Spleen (tissue), 11 donors: ENCODE measurements around the gene GATA2. TPM values are rescaled to one million over a fixed set of nuclear protein-coding genes. Genes with fewer than 3 reads are reported as not detected.

Source experiments
- DNase-seq: peaks from one replicate; pipeline ENCODE4 v3.0.0-alpha.2; 2020
- H3K27ac ChIP-seq, 8 donors: fragments of 200-600 bp; sonication (generic) in 7 of 8; 1 replicate in 4 of 8; 2 replicates in 4 of 8; pipeline versions ENCODE4 v1.5.0 to v1.8.0; 2016 to 2021; ENCODE audit warnings: inconsistent platforms in 4 of 8, mild to moderate bottlenecking in 4 of 8, moderate library complexity in 1 of 8
- H3K27me3 ChIP-seq, 7 donors: fragments of 200-600 bp; sonication (generic) in 6 of 7; replicated peaks in 1 of 7; 1 replicate in 4 of 7; 2 replicates in 3 of 7; pipeline versions ENCODE4 v1.5.0 to v1.8.0; 2016 to 2021; ENCODE audit warnings: inconsistent platforms in 3 of 7, mild to moderate bottlenecking in 1 of 7
- H3K36me3 ChIP-seq, 6 donors: fragments of 200-600 bp; sonication (generic) in 5 of 6; 1 replicate in 4 of 6; 2 replicates in 2 of 6; pipeline versions ENCODE4 v1.5.0 to v1.8.0; 2016 to 2021; ENCODE audit warnings: inconsistent platforms in 2 of 6
- H3K4me1 ChIP-seq, 6 donors: fragments of 200-600 bp; sonication (generic) in 5 of 6; 1 replicate in 3 of 6; 2 replicates in 3 of 6; pipeline versions ENCODE4 v1.5.0 to v1.8.0; 2016 to 2021; ENCODE audit warnings: inconsistent platforms in 3 of 6
- H3K4me3 ChIP-seq, 8 donors: fragments of 200-600 bp; sonication (generic) in 7 of 8; 1 replicate in 4 of 8; 2 replicates in 4 of 8; pipeline versions ENCODE4 v1.5.0 to v1.8.0; 2016 to 2021; ENCODE audit warnings: inconsistent platforms in 4 of 8, mild to moderate bottlenecking in 4 of 8, moderate library complexity in 2 of 8
- H3K9me3 ChIP-seq, 8 donors: fragments of 200-600 bp; sonication (generic) in 7 of 8; 1 replicate in 4 of 8; 2 replicates in 4 of 8; pipeline versions ENCODE4 v1.5.0 to v1.8.0; 2016 to 2021; ENCODE audit warnings: inconsistent platforms in 4 of 8
- CTCF ChIP-seq, 11 experiments: fragments of 200-600 bp in 7 of 11; fragments of 450-650 bp in 4 of 11; sonication (generic) in 4 of 11; IDR thresholded peaks in 8 of 11; conservative IDR thresholded peaks in 3 of 11; 1 replicate in 7 of 11; 2 replicates in 4 of 11; pipeline versions ENCODE4 v1.4.0 to v1.8.0; 2016 to 2021; ENCODE audit warnings: antibody characterized with exemption in 11 of 11, inconsistent platforms in 4 of 11, mild to moderate bottlenecking in 1 of 11
- POLR2A ChIP-seq, 3 donors: fragments of 450-650 bp; IDR thresholded peaks; one replicate each; pipeline ENCODE4 v1.5.1; 2017; ENCODE audit warnings: antibody characterized with exemption in 3 of 3, mild to moderate bottlenecking in 1 of 3
- POLR2AphosphoS5 ChIP-seq, 3 donors: sonication (generic); formaldehyde crosslinking; IDR thresholded peaks; one replicate each; pipeline ENCODE4 v1.5.1; 2017; ENCODE audit warnings: antibody characterized with exemption in 3 of 3
- WGBS, 5 donors: extraction: QIAGEN DNeasy Blood & Tissue Kit in 3 of 5; methylation state at CpG; one replicate each; pipeline versions ENCODE4 v1.1.5 to v1.1.7; 2013 to 2018; 5-methylcytosine and 5-hydroxymethylcytosine counted together
- intact Hi-C: fragments of 100-400 bp; cut with DNase I; formaldehyde crosslinking; loops from one replicate; pipeline ENCODE4 v1.15.0; 2023; ENCODE audit warnings: low total_unique reads
- polyA plus RNA-seq, 3 donors: library from polyadenylated mRNA; stranded (reverse); fragments of 200-250 nt; gene quantifications; one replicate each; pipeline ENCODE4 v1.2.1, GENCODE V29; 2013
- total RNA-seq, 7 donors: library from RNA; depleted of rRNA in 3 of 7; stranded (reverse); fragments of >200 nt in 3 of 7; fragmentation: NEBNext Ultra II Directional in 4 of 7; extraction: Animal tissue kit (Norgen Biotek cat#: 25700) in 4 of 7; gene quantifications; one replicate each; pipeline versions ENCODE4 v1.1.0 to v1.2.1, GENCODE V29; 2016 to 2021
- donor health status: healthy with polysubstance abuse.
- donor health status: DM: no; HTN: no; CAD: no; lungs with moderate emphysema.
- donor health status: DM: no; HTN: no; CAD: no.
- donor health status: Bipolar disorder and iron deficiency.
- donor health status: healthy.
- donor health status: DM: no; HTN: no; CAD: no.
- donor health status: DM: yes; HTN: yes; CAD: no.

GATA2 gene
- total and polyA plus RNA-seq, 10 donors: 2.2 to 28.6 (median 17.0) TPM

DNA sequence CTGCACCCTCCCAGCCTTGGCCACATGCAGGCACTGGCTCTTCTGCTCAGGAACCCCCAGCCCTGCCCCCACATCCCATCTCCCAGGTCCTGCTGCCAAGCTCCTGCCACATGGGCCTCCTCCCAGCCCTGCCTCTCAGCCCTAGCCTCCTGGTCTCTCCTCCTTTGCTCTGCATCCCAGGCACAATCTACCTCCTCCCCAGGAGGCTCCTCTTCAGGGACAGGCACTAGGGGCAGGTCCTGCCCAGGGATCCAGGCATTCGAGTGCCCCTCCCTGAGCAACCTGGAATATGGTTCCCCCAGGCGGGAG, 38.7 kb downstream of the GATA2 start:
- H3K4me1 ChIP-seq: peaks cover 0 to 5% (median 0%) of the 10 kb centered on the region in 6 donors
- 69 to 100% (median 93%) methylated on average over 2 of the region's 2 CpGs for WGBS, 5 donors
- H3K4me3 ChIP-seq: no peak overlapping the region
- no peak overlapping the region for H3K27ac ChIP-seq
- no peaks in the 10 kb centered on the region for H3K36me3 ChIP-seq
- no peak for TF ChIP-seq POLR2AphosphoS5 (IDR thresholded peaks at IDR 0.05)
- no peak for TF ChIP-seq POLR2A (IDR thresholded peaks at IDR 0.05)
- no peak for TF ChIP-seq CTCF (IDR thresholded peaks at IDR 0.05 in 8 of 11, conservative IDR thresholded peaks at IDR 0.05 in 3 of 11)
- intact Hi-C loops: no loop called here
- no peak for DNase-seq
- peaks cover 0 to 58% (median 4%) of the 10 kb centered on the region in 7 donors for H3K27me3 ChIP-seq
- H3K9me3 ChIP-seq: no peaks in the 10 kb centered on the region

DNA sequence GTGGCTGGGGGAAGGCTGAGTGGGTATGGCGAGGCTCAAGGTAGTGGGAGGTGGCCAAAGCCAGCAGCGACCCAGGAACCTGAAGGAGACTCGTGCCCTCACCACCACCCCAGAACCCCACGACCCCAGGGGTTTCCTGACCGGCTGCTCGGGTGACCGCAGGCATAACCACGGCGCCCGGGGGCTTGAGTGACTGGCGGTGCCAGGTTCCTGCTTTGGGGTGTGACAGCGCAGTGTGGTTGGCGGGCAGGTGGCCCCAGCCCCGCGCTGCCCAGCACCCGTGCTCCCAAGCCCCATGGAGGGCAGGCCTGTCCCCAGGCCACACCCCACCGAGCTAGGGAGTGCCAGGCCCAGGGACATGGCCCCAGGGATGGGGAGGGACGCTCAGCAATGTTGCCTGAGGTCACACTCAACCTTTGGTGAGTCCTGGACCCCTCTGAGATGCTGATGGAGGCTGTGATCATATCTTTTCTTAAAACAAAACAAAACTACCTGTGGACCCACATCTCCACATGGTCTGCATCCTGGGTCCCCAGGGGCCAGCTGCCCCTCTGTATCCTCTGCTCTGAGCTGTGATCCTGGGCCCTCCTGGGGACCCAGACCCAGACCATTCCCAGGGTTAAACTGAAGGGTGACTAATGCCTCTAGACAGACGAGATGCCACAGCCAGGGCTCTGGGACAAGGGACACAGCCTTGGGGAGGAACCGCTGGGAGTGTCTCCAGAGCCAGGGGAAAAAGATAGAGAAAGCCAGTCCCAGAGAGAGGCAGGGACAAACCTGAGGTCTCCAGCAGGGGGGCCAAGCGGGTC, 39.3 kb downstream of the GATA2 start:
- Histone ChIP-seq H3K9me3 (no peaks in the 10 kb centered on the region), H3K4me1 (peaks cover 0 to 6% (median under 1%) of the 10 kb centered on the region in 6 donors), H3K27ac (no peak overlapping the region), H3K4me3 (no peak overlapping the region), H3K36me3 (no peaks in the 10 kb centered on the region), H3K27me3 (peaks cover 0 to 58% (median 4%) of the 10 kb centered on the region in 7 donors)
- WGBS, 5 donors: 39 to 51% (median 47%) methylated on average over 4 to 21 of the region's 21 CpGs
- no peak for DNase-seq
- intact Hi-C loops: no loop called here
- TF ChIP-seq POLR2A (IDR thresholded peaks at IDR 0.05) (no peak), POLR2AphosphoS5 (IDR thresholded peaks at IDR 0.05) (no peak)

- H3K27ac ChIP-seq: no peak overlapping the region
- no peak overlapping the region for H3K4me3 ChIP-seq
- H3K27me3 ChIP-seq: peaks cover 0 to 58% (median 4%) of the 10 kb centered on the region in 7 donors
- H3K9me3 ChIP-seq: no peaks in the 10 kb centered on the region
- TF ChIP-seq POLR2A (IDR thresholded peaks at IDR 0.05): no peak
- TF ChIP-seq CTCF (IDR thresholded peaks at IDR 0.05 in 8 of 11, conservative IDR thresholded peaks at IDR 0.05 in 3 of 11): no peak
- no peak for TF ChIP-seq POLR2AphosphoS5 (IDR thresholded peaks at IDR 0.05)
- no peaks in the 10 kb centered on the region for H3K36me3 ChIP-seq
- DNase-seq: no peak
- WGBS, 5 donors: 81 to 100% (median 90%) methylated on average over 1 to 21 of the region's 21 CpGs
- intact Hi-C loops: no loop called here
- H3K4me1 ChIP-seq: peaks cover 0 to 10% (median 3%) of the 10 kb centered on the region in 6 donors
Observed at GRCh38 chr3:128452678-128453275, 40.2 kb downstream of the GATA2 start.

DNA sequence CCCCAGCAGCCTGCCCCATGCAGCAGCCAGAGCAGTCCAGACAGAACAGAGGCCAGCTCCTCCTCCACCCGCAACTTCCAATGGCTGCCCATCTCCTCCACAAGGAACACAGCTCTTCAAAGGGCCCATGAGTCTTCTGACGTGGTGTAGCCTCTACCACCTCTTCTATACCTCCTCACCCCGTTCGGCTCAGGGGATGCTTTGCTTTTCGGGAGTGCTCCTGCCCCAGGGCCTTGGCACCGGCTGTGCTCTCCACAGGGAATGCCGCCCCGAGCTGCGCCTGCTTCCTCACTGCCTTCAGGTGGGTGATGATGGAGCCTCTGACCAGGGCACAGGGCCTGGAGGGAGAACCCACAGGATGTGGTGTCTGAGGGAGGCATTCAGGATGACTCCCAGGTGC, 40.9 kb downstream of the GATA2 start:
- Histone ChIP-seq H3K27ac (no peak overlapping the region), H3K27me3 (peaks cover 0 to 54% (median 4%) of the 10 kb centered on the region in 7 donors), H3K4me1 (peaks cover 0 to 10% (median 3%) of the 10 kb centered on the region in 6 donors), H3K9me3 (no peaks in the 10 kb centered on the region), H3K36me3 (no peaks in the 10 kb centered on the region), H3K4me3 (no peak overlapping the region)
- DNase-seq: no peak
- intact Hi-C loops: no loop called here
- TF ChIP-seq POLR2AphosphoS5 (IDR thresholded peaks at IDR 0.05) (no peak), CTCF (IDR thresholded peaks at IDR 0.05 in 8 of 11, conservative IDR thresholded peaks at IDR 0.05 in 3 of 11) (no peak)
- WGBS, 5 donors: 84 to 94% (median 89%) methylated on average over 9 of the region's 9 CpGs
